DOHH2 (cell line): ENCODE measurements around the gene RBM33.

Source experiments
- EZH2phosphoT487 ChIP-seq: fragments of 200-600 bp; sonication (generic); IDR thresholded peaks from 2 replicates; pipeline ENCODE4 v1.6.1; 2017; ENCODE audit warnings: borderline replicate concordance, mild to moderate bottlenecking, antibody characterized with exemption, low read length, moderate library complexity, mixed read lengths
- TF ChIP-seq, protein P1 (sequence below): fragments of 200-600 bp; sonication (generic); IDR thresholded peaks from one replicate; pipeline ENCODE4 v1.5.1; 2014; ENCODE audit warnings: antibody characterized with exemption, mild to moderate bottlenecking, low read depth, low read length; ENCODE audit not compliant: poor library complexity, severe bottlenecking

DNA sequence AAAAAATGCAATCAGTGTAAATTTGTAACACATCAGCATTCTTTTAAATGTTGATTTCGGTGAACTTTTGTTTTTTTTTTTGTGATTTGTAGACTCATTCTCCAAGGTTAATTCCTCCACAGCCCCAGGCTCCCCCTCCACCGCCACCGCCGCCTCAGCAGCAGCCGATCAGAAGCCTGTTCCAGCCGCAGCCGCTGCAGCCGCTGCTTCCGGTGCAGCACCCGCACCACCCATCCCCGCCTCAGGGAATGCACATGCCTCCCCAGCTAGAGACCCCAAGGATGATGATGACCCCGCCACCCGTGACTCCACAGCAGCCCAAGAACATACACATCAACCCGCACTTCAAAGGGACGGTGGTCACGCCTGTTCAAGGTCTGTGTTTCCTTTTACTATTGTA, 66.6 kb downstream of the RBM33 start:
- TF ChIP-seq, protein P1, sequence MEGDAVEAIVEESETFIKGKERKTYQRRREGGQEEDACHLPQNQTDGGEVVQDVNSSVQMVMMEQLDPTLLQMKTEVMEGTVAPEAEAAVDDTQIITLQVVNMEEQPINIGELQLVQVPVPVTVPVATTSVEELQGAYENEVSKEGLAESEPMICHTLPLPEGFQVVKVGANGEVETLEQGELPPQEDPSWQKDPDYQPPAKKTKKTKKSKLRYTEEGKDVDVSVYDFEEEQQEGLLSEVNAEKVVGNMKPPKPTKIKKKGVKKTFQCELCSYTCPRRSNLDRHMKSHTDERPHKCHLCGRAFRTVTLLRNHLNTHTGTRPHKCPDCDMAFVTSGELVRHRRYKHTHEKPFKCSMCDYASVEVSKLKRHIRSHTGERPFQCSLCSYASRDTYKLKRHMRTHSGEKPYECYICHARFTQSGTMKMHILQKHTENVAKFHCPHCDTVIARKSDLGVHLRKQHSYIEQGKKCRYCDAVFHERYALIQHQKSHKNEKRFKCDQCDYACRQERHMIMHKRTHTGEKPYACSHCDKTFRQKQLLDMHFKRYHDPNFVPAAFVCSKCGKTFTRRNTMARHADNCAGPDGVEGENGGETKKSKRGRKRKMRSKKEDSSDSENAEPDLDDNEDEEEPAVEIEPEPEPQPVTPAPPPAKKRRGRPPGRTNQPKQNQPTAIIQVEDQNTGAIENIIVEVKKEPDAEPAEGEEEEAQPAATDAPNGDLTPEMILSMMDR = no peak
- TF ChIP-seq EZH2phosphoT487 = no peak
